Upper lobe of left lung (tissue), 4 donors: ENCODE measurements around the gene CUX1.

ENCODE experiments used
- CTCF ChIP-seq, 6 experiments: fragments of 450-650 bp in 4 of 6; fragments of 200-600 bp in 2 of 6; sonication (generic) in 2 of 6; IDR thresholded peaks; one replicate each; pipeline ENCODE4 v1.5.1; 2016 to 2019; ENCODE audit warnings: antibody characterized with exemption in 6 of 6
- EP300 ChIP-seq, 4 donors: sonication (generic); formaldehyde crosslinking; IDR thresholded peaks; one replicate each; pipeline ENCODE4 v1.5.1; 2017; ENCODE audit warnings: antibody characterized with exemption in 4 of 4, control low read depth in 2 of 4
- POLR2A ChIP-seq, 4 donors: fragments of 450-650 bp; IDR thresholded peaks; one replicate each; pipeline ENCODE4 v1.5.1; 2016 to 2017; ENCODE audit warnings: antibody characterized with exemption in 4 of 4, mild to moderate bottlenecking in 2 of 4
- POLR2AphosphoS5 ChIP-seq, 2 donors: sonication (generic); formaldehyde crosslinking; IDR thresholded peaks; one replicate each; pipeline ENCODE4 v1.5.1; 2017; ENCODE audit warnings: antibody characterized with exemption in 2 of 2

GRCh38 chr7:102075126-102075525 is 257.7 kb downstream of the CUX1 start:
- TF ChIP-seq POLR2AphosphoS5 (IDR thresholded peaks at IDR 0.05): no peak
- TF ChIP-seq CTCF (IDR thresholded peaks at IDR 0.05): no peak
- no peak for TF ChIP-seq POLR2A (IDR thresholded peaks at IDR 0.05)
- no peak for TF ChIP-seq EP300 (IDR thresholded peaks at IDR 0.05)
